Neural cell (in vitro differentiated cells): ENCODE results near the gene NME3. TPM values are rescaled to one million over a fixed set of nuclear protein-coding genes. Genes with fewer than 3 reads are reported as not detected.

Source experiments
- polyA plus RNA-seq: library from polyadenylated mRNA; depleted of rRNA; stranded (reverse); fragments of >200 nt; gene quantifications from 2 replicates; pipeline ENCODE4 v1.2.3, GENCODE V29; 2014
- small RNA-seq, 3 experiments: library from RNA; depleted of rRNA; stranded (forward); fragments of <200 nt; gene quantifications; one replicate each; pipeline ENCODE3, GENCODE V24; 2012

Gene NME3
- polyA plus RNA-seq, 1 donor from 2014 or later = 102 TPM

Small RNA genes within 50 kb of the gene (small RNA-seq; reads per million reads assigned to genes)
- gene MIR3177 = 2.4 to 6.2 (median 2.6) reads per million in 3 experiments

Other genes with a start within 250 kb of the NME3 start
- gene TMEM204, start 237.9 kb downstream of the NME3 start, polyA plus RNA-seq = not detected in 2 replicates
- 28.1 and 38.9 TPM in 2 replicates for gene IFT140, start 159.5 kb downstream of the NME3 start, polyA plus RNA-seq
- 11.1 and 11.9 TPM in 2 replicates for gene CRAMP1, start 159.2 kb downstream of the NME3 start, polyA plus RNA-seq
- gene JPT2, start 93.3 kb downstream of the NME3 start, polyA plus RNA-seq = 44.9 and 61.4 TPM in 2 replicates
- gene MAPK8IP3, start 65.3 kb downstream of the NME3 start, polyA plus RNA-seq = 51.0 and 68.7 TPM in 2 replicates
- 21.2 and 25.6 TPM in 2 replicates for gene EME2, start 1.3 kb upstream of the NME3 start, polyA plus RNA-seq
- gene MRPS34, start 1.6 kb upstream of the NME3 start, polyA plus RNA-seq = 113 and 152 TPM in 2 replicates
- gene SPSB3, start 11.0 kb upstream of the NME3 start, polyA plus RNA-seq = 315 and 373 TPM in 2 replicates
- gene NUBP2, start 11.4 kb upstream of the NME3 start, polyA plus RNA-seq = 213 and 246 TPM in 2 replicates
- 1.2 and 3.0 TPM in 2 replicates for gene IGFALS, start 22.2 kb upstream of the NME3 start, polyA plus RNA-seq
- 163 and 196 TPM in 2 replicates for gene HAGH, start 55.3 kb upstream of the NME3 start, polyA plus RNA-seq
- 73.5 and 80.0 TPM in 2 replicates for gene FAHD1, start 55.7 kb upstream of the NME3 start, polyA plus RNA-seq
- gene MEIOB, start 100.6 kb upstream of the NME3 start, polyA plus RNA-seq = not detected in 2 replicates
- not detected in 2 replicates for gene HS3ST6, start 146.9 kb upstream of the NME3 start, polyA plus RNA-seq
- 4.4 and 6.0 TPM in 2 replicates for gene MSRB1, start 171.7 kb upstream of the NME3 start, polyA plus RNA-seq
- gene RPL3L, start 183.1 kb upstream of the NME3 start, polyA plus RNA-seq = not detected in 2 replicates
- gene NDUFB10, start 188.0 kb upstream of the NME3 start, polyA plus RNA-seq = 215 and 217 TPM in 2 replicates
- 1,295 and 1,393 TPM in 2 replicates for gene RPS2, start 193.3 kb upstream of the NME3 start, polyA plus RNA-seq
- not detected in 2 replicates for gene RNF151, start 195.3 kb upstream of the NME3 start, polyA plus RNA-seq
- gene TBL3, start 200.5 kb upstream of the NME3 start, polyA plus RNA-seq = 20.5 and 21.4 TPM in 2 replicates
- 8.5 and 11.7 TPM in 2 replicates for gene NOXO1, start 209.9 kb upstream of the NME3 start, polyA plus RNA-seq
- 37.8 and 42.3 TPM in 2 replicates for gene GFER, start 212.7 kb upstream of the NME3 start, polyA plus RNA-seq
- gene SYNGR3, start 218.4 kb upstream of the NME3 start, polyA plus RNA-seq = 61.0 and 71.9 TPM in 2 replicates
- gene ZNF598, start 238.3 kb upstream of the NME3 start, polyA plus RNA-seq = 18.2 and 22.1 TPM in 2 replicates
- not detected in 2 replicates for gene NPW, start 248.2 kb upstream of the NME3 start, polyA plus RNA-seq